Measurements from ENCODE around the gene RBM10.

RBM10 gene

DNA sequence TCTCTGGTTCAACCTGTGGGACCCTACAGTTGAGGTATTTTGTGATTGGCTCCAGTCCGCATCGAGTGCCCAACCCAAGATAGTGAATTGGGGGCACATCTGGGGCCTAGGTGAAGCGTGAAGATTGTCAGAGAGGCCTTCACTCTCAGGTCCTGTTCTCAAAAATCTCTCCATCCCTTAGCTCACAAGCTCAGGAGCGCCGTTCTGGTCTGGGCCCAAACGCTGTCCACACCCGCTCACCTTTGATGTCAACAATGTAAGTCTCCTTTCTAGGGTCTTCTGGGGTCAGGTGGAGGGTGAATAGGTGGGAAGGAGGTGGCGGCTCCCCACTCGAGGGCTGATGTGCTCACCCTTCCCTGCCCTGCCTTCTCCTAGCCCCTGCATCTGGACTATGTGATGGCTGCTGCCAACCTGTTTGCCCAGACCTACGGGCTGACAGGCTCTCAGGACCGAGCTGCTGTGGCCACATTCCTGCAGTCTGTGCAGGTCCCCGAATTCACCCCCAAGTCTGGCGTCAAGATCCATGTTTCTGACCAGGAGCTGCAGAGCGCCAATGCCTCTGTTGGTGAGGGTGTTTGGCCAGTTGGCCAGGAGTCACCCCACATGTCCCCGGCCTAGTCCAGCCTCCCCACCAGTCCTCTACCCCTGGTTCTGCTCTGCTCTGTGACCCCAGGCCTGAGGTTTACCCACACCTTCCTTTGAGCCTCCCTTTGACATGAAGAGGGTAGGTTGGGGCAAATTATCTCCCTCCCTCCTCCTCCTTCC lies 65.8 kb downstream of the RBM10 start:
- no peaks in the 10 kb centered on the region for H3K9me3 ChIP-seq (ENCODE audit: control insufficient read depth, low read length)
- H2AFZ ChIP-seq: no peak overlapping the region
- no peak overlapping the region for H3K9ac ChIP-seq
- no peak overlapping the region for H3K27ac ChIP-seq
- H3K79me2 ChIP-seq: no peaks in the 10 kb centered on the region
- H3K4me3 ChIP-seq (ENCODE audit: low read depth, low read length): no peak overlapping the region
- no peaks in the 10 kb centered on the region for H3K27me3 ChIP-seq (ENCODE audit: control insufficient read depth, insufficient read depth, low read length)
- no peak overlapping the region for H3K4me2 ChIP-seq (ENCODE audit: low read length)
- TF ChIP-seq, protein P1, sequence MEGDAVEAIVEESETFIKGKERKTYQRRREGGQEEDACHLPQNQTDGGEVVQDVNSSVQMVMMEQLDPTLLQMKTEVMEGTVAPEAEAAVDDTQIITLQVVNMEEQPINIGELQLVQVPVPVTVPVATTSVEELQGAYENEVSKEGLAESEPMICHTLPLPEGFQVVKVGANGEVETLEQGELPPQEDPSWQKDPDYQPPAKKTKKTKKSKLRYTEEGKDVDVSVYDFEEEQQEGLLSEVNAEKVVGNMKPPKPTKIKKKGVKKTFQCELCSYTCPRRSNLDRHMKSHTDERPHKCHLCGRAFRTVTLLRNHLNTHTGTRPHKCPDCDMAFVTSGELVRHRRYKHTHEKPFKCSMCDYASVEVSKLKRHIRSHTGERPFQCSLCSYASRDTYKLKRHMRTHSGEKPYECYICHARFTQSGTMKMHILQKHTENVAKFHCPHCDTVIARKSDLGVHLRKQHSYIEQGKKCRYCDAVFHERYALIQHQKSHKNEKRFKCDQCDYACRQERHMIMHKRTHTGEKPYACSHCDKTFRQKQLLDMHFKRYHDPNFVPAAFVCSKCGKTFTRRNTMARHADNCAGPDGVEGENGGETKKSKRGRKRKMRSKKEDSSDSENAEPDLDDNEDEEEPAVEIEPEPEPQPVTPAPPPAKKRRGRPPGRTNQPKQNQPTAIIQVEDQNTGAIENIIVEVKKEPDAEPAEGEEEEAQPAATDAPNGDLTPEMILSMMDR (IDR thresholded peaks at IDR 0.05): no peak
- H3K36me3 ChIP-seq (ENCODE audit: control insufficient read depth, insufficient read depth, low read length): no peaks in the 10 kb centered on the region
- no peaks in the 10 kb centered on the region for H3K4me1 ChIP-seq

DNA sequence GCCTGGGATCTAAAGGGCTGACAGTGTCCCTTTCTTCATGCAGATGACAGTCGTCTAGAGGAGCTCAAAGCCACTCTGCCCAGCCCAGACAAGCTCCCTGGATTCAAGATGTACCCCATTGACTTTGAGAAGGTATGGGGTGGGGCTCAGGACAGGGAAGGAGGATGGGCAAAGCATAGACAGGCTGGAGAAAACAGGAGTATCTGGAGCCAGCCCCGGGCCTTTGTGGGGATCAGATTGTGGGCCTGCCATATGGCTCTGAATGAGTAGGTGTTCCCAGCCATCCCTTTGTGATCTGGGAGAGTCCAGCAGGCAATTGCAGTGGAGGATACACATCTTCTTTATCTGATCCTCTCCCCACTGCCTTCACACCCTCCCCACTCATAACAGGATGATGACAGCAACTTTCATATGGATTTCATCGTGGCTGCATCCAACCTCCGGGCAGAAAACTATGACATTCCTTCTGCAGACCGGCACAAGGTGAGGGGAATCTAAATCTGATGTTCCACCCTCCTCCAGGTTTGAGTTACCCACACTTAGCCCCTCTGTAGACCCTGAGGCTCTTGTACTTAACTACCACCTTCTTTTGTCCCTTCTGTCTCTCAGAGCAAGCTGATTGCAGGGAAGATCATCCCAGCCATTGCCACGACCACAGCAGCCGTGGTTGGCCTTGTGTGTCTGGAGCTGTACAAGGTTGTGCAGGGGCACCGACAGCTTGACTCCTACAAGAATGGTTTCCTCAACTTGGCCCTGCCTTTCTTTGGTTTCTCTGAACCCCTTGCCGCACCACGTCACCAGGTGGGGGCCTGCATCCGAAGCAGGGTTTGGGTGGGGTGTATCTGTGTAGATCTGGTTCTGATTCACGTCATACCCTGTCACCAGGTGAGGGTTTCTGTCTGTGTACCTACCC lies 67.6 kb downstream of the RBM10 start:
- no peak overlapping the region for H3K27ac ChIP-seq
- no peaks in the 10 kb centered on the region for H3K27me3 ChIP-seq (ENCODE audit: control insufficient read depth, insufficient read depth, low read length)
- H3K9ac ChIP-seq: no peak overlapping the region
- no peaks in the 10 kb centered on the region for H3K36me3 ChIP-seq (ENCODE audit: control insufficient read depth, insufficient read depth, low read length)
- no peak overlapping the region for H2AFZ ChIP-seq
- no peak overlapping the region for H3K4me3 ChIP-seq (ENCODE audit: low read depth, low read length)
- no peaks in the 10 kb centered on the region for H3K79me2 ChIP-seq
- H3K9me3 ChIP-seq (ENCODE audit: control insufficient read depth, low read length): no peaks in the 10 kb centered on the region
- H3K4me1 ChIP-seq: no peaks in the 10 kb centered on the region
- no peak overlapping the region for H3K4me2 ChIP-seq (ENCODE audit: low read length)
- TF ChIP-seq, protein P1 (IDR thresholded peaks at IDR 0.05): no peak

DNA sequence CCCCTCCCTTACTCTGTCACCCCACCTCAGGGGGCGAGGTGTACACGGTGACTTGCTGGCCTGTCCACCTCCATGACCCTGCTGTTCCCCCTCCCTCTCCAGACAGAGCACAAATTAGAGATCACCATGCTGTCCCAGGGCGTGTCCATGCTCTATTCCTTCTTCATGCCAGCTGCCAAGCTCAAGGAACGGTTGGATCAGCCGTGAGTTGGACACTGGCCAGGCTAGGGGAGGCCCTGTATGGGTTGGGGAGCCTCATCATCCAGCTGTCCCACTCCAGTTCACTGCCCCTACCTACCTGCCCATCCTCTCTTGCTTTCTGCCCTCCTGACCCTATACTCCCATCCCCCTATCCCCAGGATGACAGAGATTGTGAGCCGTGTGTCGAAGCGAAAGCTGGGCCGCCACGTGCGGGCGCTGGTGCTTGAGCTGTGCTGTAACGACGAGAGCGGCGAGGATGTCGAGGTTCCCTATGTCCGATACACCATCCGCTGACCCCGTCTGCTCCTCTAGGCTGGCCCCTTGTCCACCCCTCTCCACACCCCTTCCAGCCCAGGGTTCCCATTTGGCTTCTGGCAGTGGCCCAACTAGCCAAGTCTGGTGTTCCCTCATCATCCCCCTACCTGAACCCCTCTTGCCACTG lies 69.5 kb downstream of the RBM10 start:
- Histone ChIP-seq H3K9ac (no peak overlapping the region), H3K36me3 (ENCODE audit: control insufficient read depth, insufficient read depth, low read length) (no peaks in the 10 kb centered on the region), H3K4me1 (no peaks in the 10 kb centered on the region), H3K27ac (no peak overlapping the region), H3K27me3 (ENCODE audit: control insufficient read depth, insufficient read depth, low read length) (no peaks in the 10 kb centered on the region), H3K4me2 (ENCODE audit: low read length) (no peak overlapping the region), H3K79me2 (peaks cover 5% of the 10 kb centered on the region), H3K4me3 (ENCODE audit: low read depth, low read length) (no peak overlapping the region), H2AFZ (no peak overlapping the region), H3K9me3 (ENCODE audit: control insufficient read depth, low read length) (no peaks in the 10 kb centered on the region)
- TF ChIP-seq, protein P1 (IDR thresholded peaks at IDR 0.05): no peak

DNA sequence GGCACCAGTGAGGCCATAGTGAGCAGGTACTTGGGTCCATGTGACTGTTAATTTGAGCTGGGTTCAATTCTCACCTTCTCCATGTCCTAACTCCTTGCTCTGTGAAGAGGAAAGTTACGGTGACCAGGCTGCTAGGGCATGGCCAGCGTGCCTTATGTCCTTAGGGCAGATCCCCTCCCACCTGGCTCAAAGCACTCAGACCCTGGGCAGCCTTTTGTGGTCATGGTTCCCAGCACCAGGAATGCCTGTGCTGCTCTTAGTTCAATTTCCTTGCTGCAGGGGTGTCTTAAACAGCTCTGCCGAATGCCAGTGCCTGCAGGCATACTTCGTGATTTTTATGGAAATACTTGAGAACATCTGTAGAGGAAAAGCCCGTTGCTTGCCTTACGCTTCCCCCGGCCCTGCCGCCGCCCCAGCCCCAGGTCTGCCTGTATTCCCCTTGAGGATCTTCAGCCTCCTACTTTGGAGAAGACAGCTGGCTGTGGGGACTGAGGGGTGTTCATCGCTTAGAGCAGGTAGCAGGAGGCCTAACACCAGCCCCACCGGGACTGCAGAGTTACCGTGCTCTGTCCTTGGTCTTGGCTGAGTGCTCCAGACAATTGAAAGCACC lies 70.4 kb downstream of the RBM10 start:
- Histone ChIP-seq H3K4me2 (ENCODE audit: low read length) (no peak overlapping the region), H3K4me1 (peaks cover 4% of the 10 kb centered on the region), H3K27ac (no peak overlapping the region), H3K36me3 (ENCODE audit: control insufficient read depth, insufficient read depth, low read length) (no peaks in the 10 kb centered on the region), H3K9ac (no peak overlapping the region), H3K27me3 (ENCODE audit: control insufficient read depth, insufficient read depth, low read length) (no peaks in the 10 kb centered on the region), H2AFZ (no peak overlapping the region), H3K9me3 (ENCODE audit: control insufficient read depth, low read length) (no peaks in the 10 kb centered on the region), H3K79me2 (peaks cover 10% of the 10 kb centered on the region), H3K4me3 (ENCODE audit: low read depth, low read length) (no peak overlapping the region)
- TF ChIP-seq, protein P1 (IDR thresholded peaks at IDR 0.05): no peak

Measured in parathyroid adenoma (tissue), 2 donors.